Measurements from ENCODE around the gene TBC1D7.

TBC1D7 gene

DNA sequence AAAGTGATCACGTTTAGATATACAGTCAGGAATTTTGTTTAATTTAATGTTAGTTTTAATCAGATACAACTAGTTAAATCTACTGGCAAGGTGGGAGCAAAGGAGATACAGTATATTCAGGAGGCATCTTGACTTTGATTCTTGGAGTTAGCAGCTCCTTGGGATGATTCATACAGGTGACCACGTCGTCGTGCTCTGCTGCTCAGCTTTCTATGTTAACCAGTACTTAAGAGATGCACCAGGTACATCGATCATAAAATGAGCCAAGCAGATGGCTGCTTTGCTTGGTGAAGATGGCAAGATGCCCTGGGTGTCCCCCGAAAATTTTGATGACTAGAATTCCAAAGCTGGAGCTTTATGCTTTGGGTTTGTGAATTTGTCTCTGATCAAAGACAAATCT is 64.7 kb downstream of the TBC1D7 start:
- DNase-seq, result no peak

DNA sequence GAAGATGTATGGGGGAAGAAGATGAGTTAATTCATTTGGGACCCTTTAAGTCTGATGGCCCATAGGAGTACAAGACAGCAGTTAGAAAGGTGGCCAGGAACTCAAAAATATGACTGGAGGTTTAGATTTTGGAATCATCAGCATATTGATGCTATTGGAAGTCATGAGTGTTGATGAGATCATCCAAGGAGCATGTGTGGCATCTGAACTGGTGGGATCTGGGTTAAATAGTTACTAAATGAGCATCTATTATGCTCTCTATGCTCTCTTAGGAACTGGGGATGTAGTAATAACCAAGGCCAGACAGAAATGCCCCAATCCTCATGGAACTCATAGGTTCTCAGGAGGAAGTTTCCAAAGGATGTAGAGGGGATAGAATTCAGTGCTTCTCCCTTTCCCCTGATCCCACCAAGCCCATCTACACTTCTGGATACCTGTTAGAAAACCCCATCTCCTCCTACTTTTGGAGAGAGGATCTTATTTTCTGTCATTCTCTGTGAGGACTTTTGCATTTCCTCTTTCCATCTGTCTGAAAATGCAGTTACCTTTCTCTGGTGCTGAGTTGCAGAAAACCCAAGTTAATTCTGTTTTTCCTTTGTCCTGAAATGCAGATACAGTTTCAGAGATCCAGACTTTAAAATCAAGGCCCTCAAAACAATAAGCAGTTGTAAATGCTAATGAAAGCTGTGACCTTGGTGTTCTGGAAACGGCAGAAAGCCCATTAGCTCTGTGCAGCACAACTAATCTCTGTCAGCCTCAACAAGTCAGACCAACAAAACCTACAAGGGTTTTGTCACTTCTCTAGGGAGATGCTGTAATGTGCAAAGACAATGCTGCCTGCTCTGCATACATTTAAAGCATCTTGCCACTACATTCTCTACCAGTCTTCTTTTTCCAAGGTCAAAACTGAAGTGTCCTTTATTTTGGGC is 65.8 kb downstream of the TBC1D7 start:
- peak; percentile 15 for DNase-seq

DNA sequence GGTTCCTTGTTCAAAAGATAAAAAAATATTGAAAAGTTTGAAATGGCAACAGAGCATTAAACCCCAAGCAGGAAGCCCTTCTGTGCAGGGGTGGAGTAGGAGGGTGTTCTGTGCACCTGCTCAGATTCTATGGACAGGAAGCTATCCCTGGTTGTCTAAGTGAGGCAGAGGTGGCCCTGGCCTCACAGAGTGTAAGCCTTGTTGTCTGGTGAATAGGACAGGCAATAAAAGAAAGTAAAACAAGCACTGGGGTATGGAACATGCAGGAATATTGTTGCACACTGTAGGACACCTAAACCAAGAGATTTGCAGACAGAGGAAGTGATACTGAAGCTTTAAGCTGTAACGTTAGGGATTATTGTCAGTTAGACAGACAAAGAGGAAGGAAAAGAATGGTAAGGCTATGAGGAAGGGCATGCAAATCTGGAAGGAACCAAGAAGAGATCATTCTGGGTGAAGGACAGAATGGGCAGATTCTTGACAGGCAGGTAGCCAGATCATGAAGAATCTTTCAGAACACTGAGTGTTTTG is 66.8 kb downstream of the TBC1D7 start:
- DNase-seq, result no peak

DNA sequence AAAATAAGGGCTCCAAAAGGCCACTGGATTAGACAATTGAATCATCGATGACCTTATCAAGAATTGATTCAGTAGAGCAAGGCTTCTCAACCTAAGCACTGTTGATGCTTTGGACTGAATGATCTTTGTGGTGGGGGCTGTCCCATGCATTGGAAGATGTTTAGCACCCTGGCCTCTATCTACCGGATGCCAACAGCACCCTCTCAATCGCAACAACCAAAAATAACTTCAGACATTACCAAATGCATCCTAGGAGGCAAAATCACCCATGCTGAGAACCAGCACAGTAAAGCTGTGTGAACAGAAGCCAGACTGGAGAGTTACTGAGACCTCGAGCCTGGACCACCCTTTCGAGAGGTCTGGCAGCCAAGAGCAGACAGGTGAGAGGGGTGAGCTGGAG is 67.5 kb downstream of the TBC1D7 start:
- DNase-seq, result no peak

DNA sequence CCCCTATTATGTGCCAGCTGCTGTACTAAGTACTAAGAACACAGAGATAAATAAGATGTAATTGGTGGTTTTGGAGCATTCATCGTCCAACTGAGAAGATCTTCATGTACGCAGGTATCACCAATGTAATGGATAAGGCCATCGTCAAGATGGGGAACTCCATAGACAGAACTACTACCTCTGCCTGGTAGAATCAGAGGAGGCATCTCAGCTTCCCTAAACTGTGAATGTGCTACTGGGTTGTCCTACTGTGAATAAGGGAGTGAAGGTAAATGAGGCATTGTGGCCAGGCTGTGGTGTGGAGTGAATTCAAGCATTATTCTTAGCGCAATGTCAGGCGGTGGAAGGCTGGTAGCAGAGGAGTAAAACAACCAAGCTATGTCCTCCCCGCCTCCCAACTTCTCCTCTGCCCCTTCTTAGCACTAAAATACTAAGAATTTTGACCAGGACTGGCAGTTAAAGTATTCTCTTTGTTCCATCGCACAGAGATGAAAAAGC is 68.2 kb downstream of the TBC1D7 start:
- no peak for DNase-seq

DNA sequence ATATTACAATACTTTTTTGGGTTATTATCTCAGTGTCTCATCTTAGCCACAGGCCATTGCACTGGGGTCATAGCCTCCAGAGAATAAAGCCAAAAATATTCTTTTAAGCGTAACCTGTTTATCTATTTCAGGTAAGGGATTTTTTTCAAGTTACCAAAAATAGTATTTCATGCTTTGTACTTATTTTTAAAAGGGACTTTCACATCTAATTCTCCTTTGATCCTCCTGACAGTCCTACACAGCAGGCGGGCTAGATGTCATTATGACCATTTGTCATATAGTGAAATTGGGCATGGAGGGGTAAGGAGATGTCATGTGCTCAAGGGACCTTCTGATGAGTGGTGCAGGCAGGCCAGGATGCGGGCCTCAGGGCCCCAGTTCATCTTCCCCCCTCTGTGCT is 68.9 kb downstream of the TBC1D7 start:
- DNase-seq, result no peak

DNA sequence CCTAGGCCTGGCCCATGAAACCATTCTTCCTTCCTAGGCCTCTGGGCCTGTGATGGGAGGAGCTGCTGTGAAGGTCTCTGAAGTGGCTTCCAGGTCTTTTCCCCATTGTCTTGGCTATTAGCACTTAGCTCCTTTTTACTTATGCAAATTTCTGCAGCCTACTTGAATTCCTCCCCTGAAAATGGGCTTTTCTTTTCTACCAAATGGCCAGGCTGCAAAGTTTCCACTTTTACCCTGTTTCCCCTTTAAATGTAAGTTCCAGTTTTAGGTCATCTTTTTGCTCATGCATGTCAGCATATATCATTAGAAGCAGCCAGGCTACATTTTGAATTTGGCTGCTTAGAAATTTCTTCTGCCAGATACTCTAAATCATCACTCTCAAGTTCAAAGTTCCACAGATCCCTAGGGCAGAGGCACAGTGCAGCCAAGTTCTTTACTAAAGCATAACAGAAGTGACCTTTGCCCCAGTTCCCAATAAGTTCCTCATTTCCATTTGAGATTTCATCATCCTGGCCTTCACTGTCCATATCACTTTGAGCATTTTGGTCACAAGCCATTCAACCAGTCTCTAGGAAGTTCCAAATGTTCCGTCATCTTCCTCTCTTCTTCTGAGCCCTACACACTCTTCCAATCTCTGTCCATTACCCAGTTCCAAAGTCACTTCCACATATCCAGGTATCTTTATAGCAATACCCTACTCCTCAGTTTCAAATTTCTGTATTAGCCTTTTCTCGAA is 71.9 kb downstream of the TBC1D7 start:
- DNase-seq, result no peak
